ENCODE data around the gene RNF125.
"Not testable (repeated sequence)": the region's sequence is repeated elsewhere in the genome, so short reads cannot be mapped to it uniquely, and the experiment has no call there.

Gene RNF125

DNA sequence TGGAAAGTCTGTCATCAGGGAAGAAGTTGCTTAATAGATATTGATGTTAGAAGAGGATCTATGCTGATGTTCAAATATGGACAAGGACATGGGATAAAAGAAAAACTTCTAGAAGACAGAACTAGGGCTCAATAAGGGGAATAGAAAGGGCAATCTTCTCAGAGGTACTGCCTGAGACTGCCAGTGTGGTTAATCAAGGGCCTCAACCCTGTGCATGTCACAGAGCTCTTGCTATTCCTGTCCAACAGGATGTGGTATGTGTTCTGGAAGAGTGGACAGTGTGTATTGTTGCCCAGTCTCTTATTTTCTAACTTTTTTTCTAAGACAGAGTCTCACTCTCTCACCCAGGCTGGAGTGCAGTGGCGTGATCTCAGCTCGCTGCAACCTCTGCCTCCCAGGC lies 27.8 kb upstream of the RNF125 start:
- Histone ChIP-seq H3K27me3 (ENCODE audit: control insufficient read depth in 1 of 2, insufficient read depth in 2 of 2, low read length in 2 of 2) (no peaks in the 10 kb centered on the region), H3K9me3 (ENCODE audit: control insufficient read depth in 2 of 2, low read length in 2 of 2) (no peaks in the 10 kb centered on the region), H3K27ac (ENCODE audit: low read length) (no peak overlapping the region), H3K36me3 (ENCODE audit: control insufficient read depth in 2 of 2, insufficient read depth in 2 of 2, low read length in 2 of 2) (no peaks in the 10 kb centered on the region), H3K4me1 (ENCODE audit: control insufficient read depth, insufficient read depth, low read length) (peaks cover 3% of the 10 kb centered on the region), H3K4me3 (ENCODE audit: low read length in 2 of 2) (no peak overlapping the region), H3K9ac (ENCODE audit: low read length in 2 of 2) (no peak overlapping the region)

DNA sequence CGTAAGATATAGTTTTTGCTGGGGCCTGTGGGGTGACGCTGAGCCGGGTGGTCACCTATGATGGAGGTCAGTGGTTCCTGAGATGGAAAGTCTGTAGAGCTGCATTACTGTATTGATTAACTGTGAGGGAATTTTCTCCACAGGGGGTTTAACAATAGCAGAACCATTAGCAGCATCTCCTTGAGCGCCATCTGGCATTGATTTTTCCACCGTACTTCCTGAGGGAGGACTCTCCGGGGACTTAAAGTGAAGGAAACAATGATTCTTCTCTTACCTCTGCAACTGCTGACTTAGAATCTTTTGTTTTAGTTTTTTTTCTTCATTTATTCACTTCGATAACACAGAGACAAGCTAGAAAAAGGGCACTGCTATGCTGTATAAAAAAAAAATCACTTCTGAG lies 22.6 kb upstream of the RNF125 start:
- Histone ChIP-seq H3K9ac (ENCODE audit: low read length in 2 of 2) (no peak overlapping the region), H3K36me3 (ENCODE audit: control insufficient read depth in 2 of 2, insufficient read depth in 2 of 2, low read length in 2 of 2) (no peaks in the 10 kb centered on the region), H3K9me3 (ENCODE audit: control insufficient read depth in 2 of 2, low read length in 2 of 2) (no peaks in the 10 kb centered on the region), H3K27me3 (ENCODE audit: control insufficient read depth in 1 of 2, insufficient read depth in 2 of 2, low read length in 2 of 2) (no peaks in the 10 kb centered on the region), H3K4me1 (ENCODE audit: control insufficient read depth, insufficient read depth, low read length) (peaks cover 3% of the 10 kb centered on the region), H3K27ac (ENCODE audit: low read length) (no peak overlapping the region), H3K4me3 (ENCODE audit: low read length in 2 of 2) (no peak overlapping the region)

DNA sequence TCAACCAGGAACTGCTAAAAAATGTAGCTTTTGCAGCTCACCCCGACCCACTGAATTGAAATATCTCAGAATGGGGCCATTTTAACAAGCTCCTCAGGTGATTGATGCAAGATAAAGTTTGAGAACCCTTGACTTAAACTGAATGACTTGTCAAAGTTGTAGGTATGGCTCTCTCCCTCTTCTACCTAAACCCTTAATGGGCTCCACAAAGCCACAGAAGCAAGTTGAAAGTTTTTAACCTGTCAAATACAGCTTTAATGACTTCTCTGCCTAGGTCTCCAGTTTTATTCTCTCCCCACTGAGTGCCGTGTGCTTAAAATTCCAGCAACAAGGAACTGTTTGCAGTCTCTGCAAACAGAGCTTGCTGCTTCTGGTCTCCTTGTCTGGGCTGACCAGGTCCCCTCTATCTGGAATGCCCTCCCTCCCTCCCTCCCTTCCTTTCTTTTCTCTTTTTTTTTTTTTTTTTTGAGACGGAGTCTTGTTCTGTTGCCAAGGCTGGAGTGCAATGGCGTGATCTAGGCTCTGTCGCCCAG lies 19.7 kb upstream of the RNF125 start:
- no peak overlapping the region for H3K4me3 ChIP-seq (ENCODE audit: low read length in 2 of 2)
- no peak overlapping the region for H3K27ac ChIP-seq (ENCODE audit: low read length)
- H3K4me1 ChIP-seq (ENCODE audit: control insufficient read depth, insufficient read depth, low read length) = no peaks in the 10 kb centered on the region
- no peaks in the 10 kb centered on the region for H3K36me3 ChIP-seq (ENCODE audit: control insufficient read depth in 2 of 2, insufficient read depth in 2 of 2, low read length in 2 of 2)
- no peak overlapping the region for H3K9ac ChIP-seq (ENCODE audit: low read length in 2 of 2)
- no peaks in the 10 kb centered on the region for H3K9me3 ChIP-seq (ENCODE audit: control insufficient read depth in 2 of 2, low read length in 2 of 2)
- H3K27me3 ChIP-seq (ENCODE audit: control insufficient read depth in 1 of 2, insufficient read depth in 2 of 2, low read length in 2 of 2) = no peaks in the 10 kb centered on the region

DNA sequence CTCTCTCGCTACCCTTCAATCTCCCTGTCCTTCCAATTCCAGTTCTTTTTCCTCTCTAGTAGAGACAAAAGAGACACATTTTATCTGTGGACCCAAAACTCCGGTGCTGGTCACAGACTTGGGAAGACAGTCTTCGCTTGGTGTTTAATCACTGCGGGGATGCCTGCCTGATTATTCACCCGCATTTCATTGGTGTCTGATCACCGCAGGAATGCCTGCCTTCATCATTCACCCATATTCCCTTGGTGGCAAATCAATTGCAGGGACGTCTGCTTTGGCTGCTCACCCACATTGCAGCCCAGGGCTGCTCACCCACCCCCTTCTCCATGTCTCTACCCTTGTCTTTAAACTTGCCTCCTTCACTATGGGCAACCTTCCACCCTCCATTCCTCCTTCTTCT lies 17.5 kb upstream of the RNF125 start:
- not testable (repeated sequence) for H3K27me3 ChIP-seq (ENCODE audit: control insufficient read depth in 1 of 2, insufficient read depth in 2 of 2, low read length in 2 of 2); H3K4me3 ChIP-seq (ENCODE audit: low read length in 2 of 2); H3K36me3 ChIP-seq (ENCODE audit: control insufficient read depth in 2 of 2, insufficient read depth in 2 of 2, low read length in 2 of 2); H3K4me1 ChIP-seq (ENCODE audit: control insufficient read depth, insufficient read depth, low read length); H3K27ac ChIP-seq (ENCODE audit: low read length); H3K9ac ChIP-seq (ENCODE audit: low read length in 2 of 2); H3K9me3 ChIP-seq (ENCODE audit: control insufficient read depth in 2 of 2, low read length in 2 of 2)

DNA sequence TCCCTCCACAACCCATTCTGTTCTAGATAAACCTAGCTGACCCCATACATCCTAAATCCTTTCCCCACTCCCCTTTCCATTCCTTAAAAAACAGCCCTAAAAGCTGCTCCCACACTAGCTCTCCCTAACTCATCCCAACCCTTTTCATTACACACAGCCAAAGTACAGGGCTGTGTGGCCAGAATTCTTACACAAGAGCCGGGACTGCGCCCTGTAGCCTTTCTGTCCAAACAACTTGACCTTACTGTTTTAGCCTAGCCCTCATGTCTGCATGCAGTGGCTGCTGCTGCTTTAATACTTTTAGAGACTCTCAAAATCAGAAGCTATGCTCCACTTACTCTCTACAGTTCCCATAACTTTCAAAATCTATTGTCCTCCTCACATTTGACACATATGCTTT lies 14.8 kb upstream of the RNF125 start:
- not testable (repeated sequence) for H3K4me1 ChIP-seq (ENCODE audit: control insufficient read depth, insufficient read depth, low read length); H3K36me3 ChIP-seq (ENCODE audit: control insufficient read depth in 2 of 2, insufficient read depth in 2 of 2, low read length in 2 of 2); H3K9ac ChIP-seq (ENCODE audit: low read length in 2 of 2); H3K27me3 ChIP-seq (ENCODE audit: control insufficient read depth in 1 of 2, insufficient read depth in 2 of 2, low read length in 2 of 2); H3K4me3 ChIP-seq (ENCODE audit: low read length in 2 of 2); H3K27ac ChIP-seq (ENCODE audit: low read length); H3K9me3 ChIP-seq (ENCODE audit: control insufficient read depth in 2 of 2, low read length in 2 of 2)

DNA sequence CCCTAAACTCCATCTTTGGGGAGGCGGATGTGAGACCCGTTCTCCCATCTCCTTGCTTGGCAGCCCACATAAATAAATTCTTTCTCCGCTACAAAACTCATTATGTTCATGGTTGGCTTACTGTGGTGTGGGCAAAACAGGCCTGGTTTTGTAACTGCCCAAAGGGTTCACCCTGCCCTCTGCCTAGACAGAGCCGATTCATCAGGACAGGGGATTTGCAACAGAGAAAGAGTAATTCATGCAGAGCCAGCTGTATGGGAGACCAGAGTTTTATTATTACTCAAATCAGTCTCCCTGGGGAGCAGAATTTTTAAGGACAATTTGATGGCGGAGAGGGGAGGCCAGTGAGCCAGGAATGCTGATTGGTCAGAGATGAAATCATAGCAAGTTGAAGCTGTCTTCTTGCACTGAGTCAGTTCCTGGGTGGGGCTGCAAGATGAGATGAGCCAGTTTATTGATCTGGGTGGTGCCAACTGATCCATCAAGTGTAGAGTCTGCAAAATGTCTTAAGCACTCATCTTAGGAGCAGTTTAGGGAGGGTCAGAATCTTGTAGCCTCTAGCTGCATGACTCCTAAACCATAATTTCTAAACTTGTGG lies 8.4 kb upstream of the RNF125 start:
- no peak overlapping the region for H3K27ac ChIP-seq (ENCODE audit: low read length)
- no peaks in the 10 kb centered on the region for H3K4me1 ChIP-seq (ENCODE audit: control insufficient read depth, insufficient read depth, low read length)
- no peaks in the 10 kb centered on the region for H3K27me3 ChIP-seq (ENCODE audit: control insufficient read depth in 1 of 2, insufficient read depth in 2 of 2, low read length in 2 of 2)
- no peaks in the 10 kb centered on the region for H3K9me3 ChIP-seq (ENCODE audit: control insufficient read depth in 2 of 2, low read length in 2 of 2)
- no peaks in the 10 kb centered on the region for H3K36me3 ChIP-seq (ENCODE audit: control insufficient read depth in 2 of 2, insufficient read depth in 2 of 2, low read length in 2 of 2)
- H3K9ac ChIP-seq (ENCODE audit: low read length in 2 of 2) = no peak overlapping the region
- H3K4me3 ChIP-seq (ENCODE audit: low read length in 2 of 2) = no peak overlapping the region

DNA sequence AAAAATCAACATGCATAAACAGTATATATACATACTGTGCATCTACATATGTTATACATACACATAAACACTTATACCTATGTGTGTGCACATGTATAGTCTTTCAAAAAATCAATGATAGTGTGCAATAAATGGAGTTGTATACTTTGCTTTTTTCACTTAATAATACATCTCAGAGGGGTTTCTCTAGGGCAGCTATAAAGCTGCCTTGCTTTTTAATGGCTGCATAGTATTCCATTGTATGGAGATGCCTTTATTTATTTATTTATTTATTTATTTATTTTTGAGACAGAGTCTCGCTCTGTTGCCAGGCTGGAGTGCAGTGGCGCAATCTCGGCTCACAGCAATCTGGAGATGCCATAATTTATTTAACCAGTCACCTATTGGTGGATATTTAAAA lies 7.4 kb upstream of the RNF125 start:
- Histone ChIP-seq H3K27me3 (ENCODE audit: control insufficient read depth in 1 of 2, insufficient read depth in 2 of 2, low read length in 2 of 2) (no peaks in the 10 kb centered on the region), H3K9me3 (ENCODE audit: control insufficient read depth in 2 of 2, low read length in 2 of 2) (no peaks in the 10 kb centered on the region), H3K4me1 (ENCODE audit: control insufficient read depth, insufficient read depth, low read length) (no peaks in the 10 kb centered on the region), H3K9ac (ENCODE audit: low read length in 2 of 2) (no peak overlapping the region), H3K27ac (ENCODE audit: low read length) (no peak overlapping the region), H3K4me3 (ENCODE audit: low read length in 2 of 2) (no peak overlapping the region), H3K36me3 (ENCODE audit: control insufficient read depth in 2 of 2, insufficient read depth in 2 of 2, low read length in 2 of 2) (no peaks in the 10 kb centered on the region)

DNA sequence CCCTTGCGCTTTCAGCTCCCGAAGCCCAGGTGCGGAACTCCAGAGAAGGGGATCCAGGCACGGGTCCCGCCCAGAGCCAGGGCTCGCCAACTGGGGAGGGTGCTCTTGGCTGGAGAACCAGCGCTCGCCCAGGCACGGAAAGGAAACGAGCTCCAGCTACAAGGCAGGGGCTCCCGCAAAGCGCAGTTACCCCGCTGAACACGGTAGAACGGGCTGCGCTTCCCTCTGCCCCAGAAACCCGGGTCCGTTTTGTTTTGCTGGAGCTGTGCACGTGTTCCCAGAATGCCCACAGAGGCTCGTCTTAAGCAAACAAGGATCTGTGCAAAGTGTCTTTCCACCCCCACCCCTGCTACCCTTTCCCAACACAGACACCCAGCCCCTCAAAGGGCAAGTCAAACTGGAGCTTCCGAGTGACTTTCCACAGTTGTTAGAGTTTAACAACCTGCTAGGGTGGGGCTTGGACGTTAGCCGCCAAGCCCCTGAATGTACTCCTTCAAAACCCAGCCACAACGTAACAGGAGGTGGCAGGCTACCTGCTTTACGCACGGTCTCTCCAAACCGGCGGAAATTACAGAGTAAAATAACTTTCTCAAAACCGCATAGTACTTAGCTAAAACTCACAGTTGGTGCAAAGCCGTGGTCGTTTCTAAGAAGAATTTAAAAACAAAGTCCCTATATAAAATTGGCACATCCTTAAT lies 775 bp downstream of the RNF125 start:
- Histone ChIP-seq H3K36me3 (ENCODE audit: control insufficient read depth in 2 of 2, insufficient read depth in 2 of 2, low read length in 2 of 2) (no peaks in the 10 kb centered on the region), H3K9ac (ENCODE audit: low read length in 2 of 2) (peak overlapping the region; percentile 47 to 59), H3K9me3 (ENCODE audit: control insufficient read depth in 2 of 2, low read length in 2 of 2) (no peaks in the 10 kb centered on the region), H3K4me3 (ENCODE audit: low read length in 2 of 2) (peak overlapping the region; percentile 81 to 87), H3K4me1 (ENCODE audit: control insufficient read depth, insufficient read depth, low read length) (peaks cover 15% of the 10 kb centered on the region), H3K27ac (ENCODE audit: low read length) (no peak overlapping the region), H3K27me3 (ENCODE audit: control insufficient read depth in 1 of 2, insufficient read depth in 2 of 2, low read length in 2 of 2) (peaks cover 6 to 9% of the 10 kb centered on the region in 2 donors)

DNA sequence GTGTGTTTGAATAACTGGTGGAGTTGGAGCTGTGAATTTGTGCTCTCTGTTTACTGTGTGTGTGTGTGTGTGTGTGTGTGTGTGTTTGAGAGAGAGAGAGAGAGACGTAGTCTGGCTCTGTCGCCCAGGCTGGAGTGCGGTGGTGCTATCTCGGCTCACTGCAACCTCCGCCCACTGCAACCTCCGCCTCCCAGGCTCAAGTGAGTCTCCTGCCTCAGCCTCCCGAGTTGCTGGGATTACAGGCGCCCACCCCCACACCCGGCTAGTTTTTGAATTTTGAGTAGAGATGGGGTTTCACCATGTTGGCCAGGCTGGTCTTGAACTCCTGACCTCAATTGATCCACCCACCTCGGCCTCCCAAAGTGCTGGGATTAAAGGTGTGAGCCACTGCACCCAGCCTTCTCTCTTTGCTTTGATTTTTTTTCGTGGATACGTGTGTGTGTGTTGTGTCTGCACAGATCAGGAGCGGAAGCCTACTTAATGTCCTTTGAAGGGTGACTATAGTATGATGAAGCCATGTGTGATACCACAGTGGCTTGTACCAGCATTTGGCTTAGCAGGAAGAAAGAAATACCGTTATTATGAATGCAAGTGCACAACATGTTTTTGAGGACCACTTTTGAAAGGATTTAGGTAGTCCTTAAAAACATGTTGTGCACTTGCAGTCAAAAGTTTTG lies 1.5 kb downstream of the RNF125 start:
- H3K4me1 ChIP-seq (ENCODE audit: control insufficient read depth, insufficient read depth, low read length) = peaks cover 15% of the 10 kb centered on the region
- H3K27ac ChIP-seq (ENCODE audit: low read length); H3K9ac ChIP-seq (ENCODE audit: low read length in 2 of 2): not testable (repeated sequence)

DNA sequence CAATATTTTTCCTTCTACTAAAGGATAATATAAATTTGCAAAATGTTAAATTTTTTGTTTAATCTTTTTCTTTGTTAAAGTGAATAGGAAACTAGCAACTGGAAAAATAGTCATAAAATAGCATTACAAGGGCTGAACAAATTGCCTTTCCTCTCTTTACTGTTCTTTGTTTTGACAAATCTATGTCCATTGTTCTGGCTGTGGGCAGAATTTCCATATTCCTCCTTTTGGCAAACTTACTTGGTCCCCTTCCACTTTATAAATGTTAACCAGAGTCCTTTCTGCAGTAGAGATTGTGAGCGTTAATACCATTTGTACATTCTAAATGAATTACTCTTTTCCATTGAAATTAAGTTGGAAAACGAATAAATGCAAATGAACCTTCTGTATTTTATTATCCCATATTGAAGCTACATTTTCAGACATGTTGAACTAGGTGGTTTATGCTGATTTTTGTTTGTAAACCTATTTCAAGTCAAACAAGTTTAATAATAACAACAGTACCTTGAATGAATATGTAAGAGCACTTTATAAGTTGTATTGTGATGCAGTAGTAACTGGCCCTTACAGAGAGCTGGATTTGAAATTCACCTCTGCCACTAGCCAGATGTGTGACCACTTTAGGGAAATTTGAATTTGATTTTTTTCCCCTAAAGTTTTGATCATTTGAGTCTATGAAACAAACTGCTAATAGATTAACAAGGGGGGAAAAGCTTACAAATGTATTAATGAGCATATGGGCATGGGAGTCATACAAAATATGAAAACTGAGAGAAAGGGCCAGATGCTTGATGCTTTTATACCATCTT lies 3.3 kb downstream of the RNF125 start:
- no peak overlapping the region for H3K4me3 ChIP-seq (ENCODE audit: low read length in 2 of 2)
- H3K4me1 ChIP-seq (ENCODE audit: control insufficient read depth, insufficient read depth, low read length) = peaks cover 15% of the 10 kb centered on the region
- no peak overlapping the region for H3K9ac ChIP-seq (ENCODE audit: low read length in 2 of 2)
- no peak overlapping the region for H3K27ac ChIP-seq (ENCODE audit: low read length)
- H3K27me3 ChIP-seq (ENCODE audit: control insufficient read depth in 1 of 2, insufficient read depth in 2 of 2, low read length in 2 of 2) = peaks cover 6 to 9% of the 10 kb centered on the region in 2 donors
- H3K36me3 ChIP-seq (ENCODE audit: control insufficient read depth in 2 of 2, insufficient read depth in 2 of 2, low read length in 2 of 2) = no peaks in the 10 kb centered on the region
- H3K9me3 ChIP-seq (ENCODE audit: control insufficient read depth in 2 of 2, low read length in 2 of 2) = no peaks in the 10 kb centered on the region

More for the DNA sequence above, 1.5 kb downstream of the RNF125 start:
- H3K27me3 ChIP-seq (ENCODE audit: control insufficient read depth in 1 of 2, insufficient read depth in 2 of 2, low read length in 2 of 2); H3K36me3 ChIP-seq (ENCODE audit: control insufficient read depth in 2 of 2, insufficient read depth in 2 of 2, low read length in 2 of 2); H3K9me3 ChIP-seq (ENCODE audit: control insufficient read depth in 2 of 2, low read length in 2 of 2): not testable (repeated sequence)
- H3K4me3 ChIP-seq (ENCODE audit: low read length in 2 of 2) = peak overlapping the region; percentile 81 to 87

Measured in stomach smooth muscle (tissue), 2 donors.